Epithelial cell of esophagus (primary cell): ENCODE data around the gene LIMCH1.

Experiments used
- DNase-seq: peaks from one replicate; pipeline ENCODE4 v3.0.0; 2010; ENCODE audit warnings: low read depth
- H3K4me3 ChIP-seq: 2 replicates; pipeline ENCODE4 v1.5.1; 2011; ENCODE audit warnings: mild to moderate bottlenecking, low read length, control low read depth
- CTCF ChIP-seq: IDR thresholded peaks from 2 replicates; pipeline ENCODE4 v1.5.1; 2011; ENCODE audit warnings: low read depth, mild to moderate bottlenecking, low read length, control low read depth, inconsistent platforms; ENCODE audit not compliant: insufficient read depth; ENCODE audit errors: missing control alignments

LIMCH1 gene

GRCh38 chr4:41748571-41749475 lies 210.9 kb downstream of the LIMCH1 start, which contains the start of gene PHOX2B:
Gene PHOX2B, minus strand, starts transcription at chr4:41748725. Its CDS starts 115 bp downstream, at chr4:41748610.
- TF ChIP-seq CTCF: no peak
- no peak within 1 kb of the TSS for H3K4me3 ChIP-seq
- no peak for DNase-seq

- no peak for DNase-seq
- no peak overlapping the region for H3K4me3 ChIP-seq
- TF ChIP-seq CTCF: no peak
Observed at GRCh38 chr4:41749631-41750039, 211.7 kb downstream of the LIMCH1 start.
